Transverse colon (tissue), 4 donors: Measurements from ENCODE around the gene TEKT5. TPM values are rescaled to one million over a fixed set of nuclear protein-coding genes. Genes with fewer than 3 reads are reported as not detected.

Experiments used
- DNase-seq: peaks from one replicate; pipeline ENCODE4 v3.0.0-alpha.2; 2019
- H3K27ac ChIP-seq, 4 donors: fragments of 200-600 bp; sonication (generic); 2 replicates each; pipeline ENCODE4 v1.5.1; 2016 to 2018; ENCODE audit warnings: inconsistent platforms in 4 of 4
- H3K27me3 ChIP-seq: fragments of 200-600 bp; sonication (generic); 2 replicates; pipeline ENCODE4 v1.5.1; 2017; ENCODE audit warnings: inconsistent platforms
- H3K36me3 ChIP-seq, 4 donors: fragments of 200-600 bp; sonication (generic); 2 replicates each; pipeline ENCODE4 v1.5.1; 2017 to 2019; ENCODE audit warnings: inconsistent platforms in 4 of 4
- H3K4me1 ChIP-seq, 4 donors: fragments of 200-600 bp; sonication (generic); 2 replicates each; pipeline ENCODE4 v1.5.1; 2017 to 2020; ENCODE audit warnings: inconsistent platforms in 4 of 4
- H3K4me3 ChIP-seq, 4 donors: fragments of 200-600 bp; sonication (generic); 1 replicate in 1 of 4; 2 replicates in 3 of 4; pipeline versions ENCODE4 v1.5.1 to v1.6.1; 2017 to 2019; ENCODE audit warnings: inconsistent platforms in 4 of 4
- H3K9me3 ChIP-seq, 2 donors: fragments of 200-600 bp; sonication (generic); 2 replicates each; pipeline ENCODE4 v1.5.1; 2017 to 2019; ENCODE audit warnings: inconsistent platforms in 2 of 2
- EP300 ChIP-seq: sonication (generic); formaldehyde crosslinking; IDR thresholded peaks from one replicate; pipeline ENCODE4 v1.6.1; 2017; ENCODE audit warnings: antibody characterized with exemption, low read depth
- POLR2A ChIP-seq: fragments of 450-650 bp; IDR thresholded peaks from one replicate; pipeline ENCODE4 v1.6.1; 2016; ENCODE audit warnings: antibody characterized with exemption, mild to moderate bottlenecking, moderate library complexity
- POLR2AphosphoS5 ChIP-seq, 3 donors: sonication (generic); formaldehyde crosslinking; IDR thresholded peaks; one replicate each; pipeline ENCODE4 v1.6.1; 2016; ENCODE audit warnings: antibody characterized with exemption in 3 of 3
- WGBS, 2 donors: methylation state at CpG; one replicate each; pipeline ENCODE4 v1.1.5; 2018; ENCODE audit warnings: low coverage in 1 of 2; 5-methylcytosine and 5-hydroxymethylcytosine counted together
- in situ Hi-C, 4 donors: fragments of 200-750 bp; cut with MboI; loops; one replicate each; pipeline versions ENCODE4 v1.15.0 to v1.15.1; 2017; ENCODE audit warnings: low sequenced_read_pairs in 3 of 4, low pct_ligation_motif_present in 1 of 4, low pct_unique_long_range_greater_than_20kb in 1 of 4
- intact Hi-C: fragments of 100-400 bp; cut with DNase I; formaldehyde crosslinking; loops from one replicate; pipeline ENCODE4 v1.15.1; 2023; ENCODE audit warnings: low total_unique reads
- total RNA-seq, 4 donors: library from RNA; depleted of rRNA; stranded (reverse); fragments of >200 nt; gene quantifications; one replicate each; pipeline ENCODE4 v1.1.0, GENCODE V29; 2016
- TF ChIP-seq, protein P1 (sequence below), 5 experiments: fragments of 200-600 bp in 3 of 5; fragments of 450-650 bp in 2 of 5; sonication (generic) in 3 of 5; IDR thresholded peaks; 1 replicate in 2 of 5; 2 replicates in 3 of 5; pipeline ENCODE4 v1.5.1; 2016 to 2017; ENCODE audit warnings: antibody characterized with exemption in 5 of 5, inconsistent platforms in 3 of 5, mild to moderate bottlenecking in 2 of 5, moderate library complexity in 1 of 5

Gene TEKT5
- total RNA-seq, 4 donors from 2014 or later, result 2.5 TPM; not detected in 3

DNA sequence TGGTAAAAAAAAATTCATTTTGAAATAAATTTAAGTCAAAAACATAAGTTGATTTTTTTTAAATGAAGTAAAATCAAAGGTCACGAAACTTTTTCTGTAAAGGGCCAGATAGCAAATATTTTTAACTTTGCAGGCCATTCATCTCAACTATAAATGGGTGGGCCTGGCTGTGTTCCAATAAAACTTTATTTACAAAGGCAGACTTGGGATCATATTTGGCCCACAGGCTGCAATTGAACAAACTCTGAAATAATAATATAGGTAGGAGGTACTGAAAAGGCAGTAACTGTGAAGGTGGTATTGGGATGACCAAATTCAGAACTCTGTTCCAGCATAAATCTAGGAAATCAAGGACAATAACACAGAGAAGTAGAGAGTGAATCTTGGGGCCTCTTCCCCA, 102.1 kb downstream of the TEKT5 start:
- in situ Hi-C loops (no loop called here), intact Hi-C loops (no loop called here)
- Histone ChIP-seq H3K4me1 (peaks cover 0 to 22% (median 8%) of the 10 kb centered on the region in 4 donors), H3K4me3 (no peak overlapping the region), H3K9me3 (no peaks in the 10 kb centered on the region), H3K27ac (peak overlapping the region in 1 of 4 donors; percentile 7), H3K27me3 (no peaks in the 10 kb centered on the region), H3K36me3 (no peaks in the 10 kb centered on the region)
- no peak for DNase-seq
- no peak for TF ChIP-seq EP300
- no peak for TF ChIP-seq POLR2AphosphoS5 (IDR thresholded peaks at IDR 0.05)
- TF ChIP-seq POLR2A, result no peak
- TF ChIP-seq, protein P1, sequence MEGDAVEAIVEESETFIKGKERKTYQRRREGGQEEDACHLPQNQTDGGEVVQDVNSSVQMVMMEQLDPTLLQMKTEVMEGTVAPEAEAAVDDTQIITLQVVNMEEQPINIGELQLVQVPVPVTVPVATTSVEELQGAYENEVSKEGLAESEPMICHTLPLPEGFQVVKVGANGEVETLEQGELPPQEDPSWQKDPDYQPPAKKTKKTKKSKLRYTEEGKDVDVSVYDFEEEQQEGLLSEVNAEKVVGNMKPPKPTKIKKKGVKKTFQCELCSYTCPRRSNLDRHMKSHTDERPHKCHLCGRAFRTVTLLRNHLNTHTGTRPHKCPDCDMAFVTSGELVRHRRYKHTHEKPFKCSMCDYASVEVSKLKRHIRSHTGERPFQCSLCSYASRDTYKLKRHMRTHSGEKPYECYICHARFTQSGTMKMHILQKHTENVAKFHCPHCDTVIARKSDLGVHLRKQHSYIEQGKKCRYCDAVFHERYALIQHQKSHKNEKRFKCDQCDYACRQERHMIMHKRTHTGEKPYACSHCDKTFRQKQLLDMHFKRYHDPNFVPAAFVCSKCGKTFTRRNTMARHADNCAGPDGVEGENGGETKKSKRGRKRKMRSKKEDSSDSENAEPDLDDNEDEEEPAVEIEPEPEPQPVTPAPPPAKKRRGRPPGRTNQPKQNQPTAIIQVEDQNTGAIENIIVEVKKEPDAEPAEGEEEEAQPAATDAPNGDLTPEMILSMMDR (IDR thresholded peaks at IDR 0.05), result no peak
- WGBS, 2 donors, result 36 to 40% methylated on average over 1 of the region's 1 CpG

DNA sequence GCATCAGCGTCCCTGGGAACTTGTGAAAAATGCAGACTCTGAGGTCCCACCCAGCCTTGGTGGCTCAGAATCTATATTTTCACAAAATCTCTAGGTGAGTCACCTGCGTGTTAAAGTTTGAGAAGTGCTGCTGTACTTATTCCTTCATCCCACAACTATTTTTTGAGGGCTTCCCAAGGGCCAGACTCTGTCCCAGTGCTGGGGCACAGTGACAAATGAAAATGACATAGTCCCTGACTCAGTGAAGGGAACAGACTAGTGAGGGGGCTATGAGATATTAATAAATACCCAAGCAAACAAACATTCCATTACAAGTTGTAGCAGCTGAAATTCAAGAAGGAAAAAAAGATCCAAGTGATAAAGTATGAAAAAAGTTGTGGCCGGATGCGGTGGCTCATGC, 104.4 kb downstream of the TEKT5 start:
- TF ChIP-seq POLR2AphosphoS5 (IDR thresholded peaks at IDR 0.05) (no peak), POLR2A (no peak), EP300 (no peak)
- TF ChIP-seq, protein P1 (IDR thresholded peaks at IDR 0.05), result no peak
- H3K4me1 ChIP-seq, result peaks cover 0 to 13% (median 6%) of the 10 kb centered on the region in 4 donors
- DNase-seq, result no peak
- H3K9me3 ChIP-seq, result no peaks in the 10 kb centered on the region
- no peaks in the 10 kb centered on the region for H3K27me3 ChIP-seq
- 82 to 100% methylated on average over 2 to 4 of the region's 4 CpGs for WGBS, 2 donors
- no peak overlapping the region for H3K27ac ChIP-seq
- no peak overlapping the region for H3K4me3 ChIP-seq
- intact Hi-C loops, result no loop called here
- no peaks in the 10 kb centered on the region for H3K36me3 ChIP-seq
- in situ Hi-C loops, result no loop called here

DNA sequence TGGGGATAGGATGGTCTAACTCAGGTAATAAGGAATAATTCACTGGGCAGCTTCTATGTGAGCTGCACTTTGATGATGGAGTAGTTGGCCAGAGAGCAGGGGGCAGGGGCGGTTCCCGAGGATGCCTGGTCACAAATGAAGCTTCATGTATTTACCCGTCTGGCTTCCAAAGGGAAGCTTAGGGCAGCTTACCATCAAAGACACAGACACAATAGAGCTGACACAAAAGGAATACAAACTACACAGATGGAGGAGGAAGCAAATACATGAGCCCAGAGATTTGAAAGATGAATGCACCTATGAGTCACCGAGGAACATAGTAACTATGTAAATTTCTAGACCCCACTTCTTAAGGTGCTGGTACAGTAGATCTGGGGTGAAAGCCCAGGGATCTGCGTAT, 105.6 kb downstream of the TEKT5 start:
- in situ Hi-C loops, result no loop called here
- no peak for TF ChIP-seq POLR2A
- TF ChIP-seq, protein P1 (IDR thresholded peaks at IDR 0.05), result no peak
- no peak for TF ChIP-seq EP300
- no peak for TF ChIP-seq POLR2AphosphoS5 (IDR thresholded peaks at IDR 0.05)

GRCh38 chr16:10587622-10588021, 107.1 kb downstream of the TEKT5 start:
- Histone ChIP-seq H3K9me3 (no peaks in the 10 kb centered on the region), H3K27me3 (no peaks in the 10 kb centered on the region), H3K4me1 (peaks cover 0 to 4% (median 0%) of the 10 kb centered on the region in 4 donors), H3K27ac (no peak overlapping the region), H3K36me3 (no peaks in the 10 kb centered on the region), H3K4me3 (no peak overlapping the region)
- no peak for DNase-seq
- intact Hi-C loops (no loop called here), in situ Hi-C loops (no loop called here)
- 52% methylated on average over 2 of the region's 2 CpGs; no CpG with 5 or more reads in 1 of the 2 donors for WGBS, 2 donors
- no peak for TF ChIP-seq EP300
- TF ChIP-seq POLR2A, result no peak
- TF ChIP-seq, protein P1 (IDR thresholded peaks at IDR 0.05), result no peak

More for the DNA sequence above, 105.6 kb downstream of the TEKT5 start:
- no peak for DNase-seq
- Histone ChIP-seq H3K9me3 (no peaks in the 10 kb centered on the region), H3K27me3 (no peaks in the 10 kb centered on the region), H3K4me1 (peaks cover 0 to 11% (median 4%) of the 10 kb centered on the region in 4 donors), H3K4me3 (no peak overlapping the region), H3K36me3 (no peaks in the 10 kb centered on the region), H3K27ac (no peak overlapping the region)
- intact Hi-C loops, result no loop called here
- WGBS, 2 donors, result 77 to 100% methylated on average over 1 to 5 of the region's 5 CpGs
